Nephron (organoid): ENCODE measurements around the gene ACTR5.
A peak's percentile ranks its signal among the peaks of the same experiment; 100 is the strongest.

ENCODE experiments used
- H3K27ac Mint-ChIP-seq, 3 experiments: 2 replicates each; pipeline ENCODE4 v1.8.0; 2020; ENCODE audit warnings: mixed read lengths in 3 of 3, mild to moderate bottlenecking in 2 of 3, moderate library complexity in 1 of 3
- H3K27me3 Mint-ChIP-seq: 2 replicates; pipeline ENCODE4 v1.8.0; 2021; ENCODE audit warnings: low read depth, mild to moderate bottlenecking, moderate library complexity, mixed read lengths
- H3K36me3 Mint-ChIP-seq: 2 replicates; pipeline ENCODE4 v1.8.0; 2020; ENCODE audit warnings: low read depth, mixed read lengths
- H3K4me1 Mint-ChIP-seq: 2 replicates; pipeline ENCODE4 v1.8.0; 2020; ENCODE audit warnings: mixed read lengths
- H3K4me3 Mint-ChIP-seq, 3 experiments: 2 replicates each; pipeline ENCODE4 v1.8.0; 2020; ENCODE audit warnings: mild to moderate bottlenecking in 3 of 3, mixed read lengths in 3 of 3, moderate library complexity in 2 of 3
- H3K9me3 Mint-ChIP-seq: 2 replicates; pipeline ENCODE4 v1.8.0; 2020; ENCODE audit warnings: mixed read lengths
- TF ChIP-seq, protein P1 (sequence below), 3 experiments: fragments of 200-600 bp; sonication (generic); IDR thresholded peaks; one replicate each; pipeline ENCODE4 v1.5.0; 2021; ENCODE audit warnings: antibody characterized with exemption in 3 of 3; ENCODE audit not compliant: unreplicated experiment in 3 of 3

ACTR5 gene

GRCh38 chr20:38723848-38724625 is 24.2 kb upstream of the ACTR5 start, which contains the start of gene SLC32A1:
SLC32A1 (plus strand) TSS chr20:38724486; CDS start chr20:38724725, 239 bp downstream.
- peak within 1 kb of the TSS; percentile 64 to 73 (median 70) for H3K4me3 Mint-ChIP-seq
- peaks cover 24% of the 10 kb centered on the region for H3K4me1 Mint-ChIP-seq
- TF ChIP-seq, protein P1, sequence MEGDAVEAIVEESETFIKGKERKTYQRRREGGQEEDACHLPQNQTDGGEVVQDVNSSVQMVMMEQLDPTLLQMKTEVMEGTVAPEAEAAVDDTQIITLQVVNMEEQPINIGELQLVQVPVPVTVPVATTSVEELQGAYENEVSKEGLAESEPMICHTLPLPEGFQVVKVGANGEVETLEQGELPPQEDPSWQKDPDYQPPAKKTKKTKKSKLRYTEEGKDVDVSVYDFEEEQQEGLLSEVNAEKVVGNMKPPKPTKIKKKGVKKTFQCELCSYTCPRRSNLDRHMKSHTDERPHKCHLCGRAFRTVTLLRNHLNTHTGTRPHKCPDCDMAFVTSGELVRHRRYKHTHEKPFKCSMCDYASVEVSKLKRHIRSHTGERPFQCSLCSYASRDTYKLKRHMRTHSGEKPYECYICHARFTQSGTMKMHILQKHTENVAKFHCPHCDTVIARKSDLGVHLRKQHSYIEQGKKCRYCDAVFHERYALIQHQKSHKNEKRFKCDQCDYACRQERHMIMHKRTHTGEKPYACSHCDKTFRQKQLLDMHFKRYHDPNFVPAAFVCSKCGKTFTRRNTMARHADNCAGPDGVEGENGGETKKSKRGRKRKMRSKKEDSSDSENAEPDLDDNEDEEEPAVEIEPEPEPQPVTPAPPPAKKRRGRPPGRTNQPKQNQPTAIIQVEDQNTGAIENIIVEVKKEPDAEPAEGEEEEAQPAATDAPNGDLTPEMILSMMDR (IDR thresholded peaks at IDR 0.05; ENCODE audit: unreplicated experiment in 3 of 3), result no peak
- H3K9me3 Mint-ChIP-seq, result peaks cover 2% of the 10 kb centered on the region
- H3K27ac Mint-ChIP-seq, result no peak within 1 kb of the TSS
- no peaks in the 10 kb centered on the region for H3K36me3 Mint-ChIP-seq
- H3K27me3 Mint-ChIP-seq, result peaks cover 100% of the 10 kb centered on the region

DNA sequence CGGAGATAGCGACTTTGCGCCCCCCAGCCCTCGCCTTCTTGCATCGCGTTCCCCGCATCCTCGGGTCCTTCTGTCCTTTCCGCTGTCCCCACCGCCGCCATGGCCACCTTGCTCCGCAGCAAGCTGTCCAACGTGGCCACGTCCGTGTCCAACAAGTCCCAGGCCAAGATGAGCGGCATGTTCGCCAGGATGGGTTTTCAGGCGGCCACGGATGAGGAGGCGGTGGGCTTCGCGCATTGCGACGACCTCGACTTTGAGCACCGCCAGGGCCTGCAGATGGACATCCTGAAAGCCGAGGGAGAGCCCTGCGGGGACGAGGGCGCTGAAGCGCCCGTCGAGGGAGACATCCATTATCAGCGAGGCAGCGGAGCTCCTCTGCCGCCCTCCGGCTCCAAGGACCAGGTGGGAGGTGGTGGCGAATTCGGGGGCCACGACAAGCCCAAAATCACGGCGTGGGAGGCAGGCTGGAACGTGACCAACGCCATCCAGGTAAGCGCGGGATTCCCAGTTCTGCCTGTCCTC is 23.6 kb upstream of the ACTR5 start:
- Mint-ChIP-seq H3K4me1 (peaks cover 28% of the 10 kb centered on the region), H3K27me3 (peaks cover 100% of the 10 kb centered on the region), H3K4me3 (peak overlapping the region in 2 of 3 experiments; percentile 46 to 73), H3K27ac (no peak overlapping the region), H3K9me3 (peaks cover 5% of the 10 kb centered on the region), H3K36me3 (no peaks in the 10 kb centered on the region)
- TF ChIP-seq, protein P1 (IDR thresholded peaks at IDR 0.05; ENCODE audit: unreplicated experiment in 3 of 3), result no peak

- peaks cover 33% of the 10 kb centered on the region for H3K4me1 Mint-ChIP-seq
- no peaks in the 10 kb centered on the region for H3K36me3 Mint-ChIP-seq
- peak overlapping the region; percentile 51 to 70 (median 64) for H3K4me3 Mint-ChIP-seq
- H3K27ac Mint-ChIP-seq, result no peak overlapping the region
- peaks cover 5% of the 10 kb centered on the region for H3K9me3 Mint-ChIP-seq
- H3K27me3 Mint-ChIP-seq, result peaks cover 100% of the 10 kb centered on the region
- TF ChIP-seq, protein P1 (IDR thresholded peaks at IDR 0.05; ENCODE audit: unreplicated experiment in 3 of 3), result no peak
These were observed 22.9 kb upstream of the ACTR5 start for GRCh38 chr20:38725148-38725901.

- H3K27ac Mint-ChIP-seq, result no peak overlapping the region
- peaks cover 100% of the 10 kb centered on the region for H3K27me3 Mint-ChIP-seq
- peak overlapping the region; percentile 64 to 70 (median 64) for H3K4me3 Mint-ChIP-seq
- H3K9me3 Mint-ChIP-seq, result peaks cover 5% of the 10 kb centered on the region
- TF ChIP-seq, protein P1 (IDR thresholded peaks at IDR 0.05; ENCODE audit: unreplicated experiment in 3 of 3), result peak; percentile 40 to 48 (median 47)
- H3K36me3 Mint-ChIP-seq, result no peaks in the 10 kb centered on the region
- H3K4me1 Mint-ChIP-seq, result peaks cover 33% of the 10 kb centered on the region
These were observed 22.1 kb upstream of the ACTR5 start for GRCh38 chr20:38725931-38726803.

GRCh38 chr20:38726804-38727606 is 21.3 kb upstream of the ACTR5 start:
- TF ChIP-seq, protein P1 (IDR thresholded peaks at IDR 0.05; ENCODE audit: unreplicated experiment in 3 of 3), result peak; percentile 28 to 53 (median 33)
- no peaks in the 10 kb centered on the region for H3K36me3 Mint-ChIP-seq
- H3K27ac Mint-ChIP-seq, result no peak overlapping the region

More at GRCh38 chr20:38726804-38727606, 21.3 kb upstream of the ACTR5 start:
- peak overlapping the region; percentile 6 to 64 (median 40) for H3K4me3 Mint-ChIP-seq
- H3K27me3 Mint-ChIP-seq, result peaks cover 100% of the 10 kb centered on the region
- H3K4me1 Mint-ChIP-seq, result peaks cover 33% of the 10 kb centered on the region
- H3K9me3 Mint-ChIP-seq, result peaks cover 5% of the 10 kb centered on the region
